Measurements from ENCODE around the gene ZFP64.

GRCh38 chr20:52239102-52239501, 47.5 kb upstream of the ZFP64 start:
- no peak for TF ChIP-seq POLR2A (IDR thresholded peaks at IDR 0.05)
- TF ChIP-seq CTCF (IDR thresholded peaks at IDR 0.05) = no peak

Measured in thyroid gland (tissue), 4 donors.